Breast epithelium (tissue), 3 donors: ENCODE results near the gene PDSS2.

Experiments
- CTCF ChIP-seq, 3 donors: fragments of 450-650 bp; IDR thresholded peaks; one replicate each; pipeline ENCODE4 v1.5.1; 2016 to 2017; ENCODE audit warnings: antibody characterized with exemption in 3 of 3, mild to moderate bottlenecking in 3 of 3, moderate library complexity in 3 of 3
- POLR2A ChIP-seq: fragments of 450-650 bp; IDR thresholded peaks from one replicate; pipeline ENCODE4 v1.6.1; 2016; ENCODE audit warnings: antibody characterized with exemption, mild to moderate bottlenecking, moderate library complexity

- TF ChIP-seq CTCF (IDR thresholded peaks at IDR 0.05) (no peak), POLR2A (no peak)
These were observed 339.0 kb downstream of the PDSS2 start for GRCh38 chr6:107120404-107120803.
